MM.1S (cell line): Measurements from ENCODE around the gene PIK3R4.

ENCODE experiments used
- EZH2 ChIP-seq: fragments of 300-600 bp; sonication (generic); optimal IDR thresholded peaks from 2 replicates; pipeline ENCODE3; 2017; ENCODE audit warnings: low read depth, mild to moderate bottlenecking, antibody characterized with exemption, low read length, mixed read lengths
- EZH2phosphoT487 ChIP-seq: fragments of 300-600 bp; sonication (generic); IDR thresholded peaks from 2 replicates; pipeline ENCODE4 v1.6.1; 2018; ENCODE audit warnings: antibody characterized with exemption, low read length
- TF ChIP-seq, protein P1 (sequence below): fragments of 300-600 bp; sonication (generic); IDR thresholded peaks from 2 replicates; pipeline ENCODE4 v1.5.1; 2016; ENCODE audit warnings: antibody characterized with exemption, low read length, mixed read lengths

DNA sequence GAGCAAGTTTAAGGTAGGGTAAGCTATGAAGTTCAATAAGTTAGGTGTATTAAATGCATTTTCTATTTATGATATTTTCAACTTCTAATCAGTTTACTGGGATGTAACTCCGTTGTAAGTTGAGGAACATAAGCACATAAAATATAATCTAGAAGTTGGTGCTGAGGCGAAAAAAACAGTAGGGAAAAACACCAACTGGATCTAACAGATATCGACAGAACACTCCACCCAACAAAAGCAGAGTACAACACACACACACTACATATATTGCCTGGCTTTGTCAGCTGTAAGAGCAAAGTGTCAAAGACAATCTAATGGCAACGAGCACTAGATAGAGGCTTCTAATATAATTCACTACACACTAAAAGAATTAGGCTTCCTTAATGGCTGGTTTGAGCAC is 8.4 kb downstream of the PIK3R4 start:
- TF ChIP-seq, protein P1, sequence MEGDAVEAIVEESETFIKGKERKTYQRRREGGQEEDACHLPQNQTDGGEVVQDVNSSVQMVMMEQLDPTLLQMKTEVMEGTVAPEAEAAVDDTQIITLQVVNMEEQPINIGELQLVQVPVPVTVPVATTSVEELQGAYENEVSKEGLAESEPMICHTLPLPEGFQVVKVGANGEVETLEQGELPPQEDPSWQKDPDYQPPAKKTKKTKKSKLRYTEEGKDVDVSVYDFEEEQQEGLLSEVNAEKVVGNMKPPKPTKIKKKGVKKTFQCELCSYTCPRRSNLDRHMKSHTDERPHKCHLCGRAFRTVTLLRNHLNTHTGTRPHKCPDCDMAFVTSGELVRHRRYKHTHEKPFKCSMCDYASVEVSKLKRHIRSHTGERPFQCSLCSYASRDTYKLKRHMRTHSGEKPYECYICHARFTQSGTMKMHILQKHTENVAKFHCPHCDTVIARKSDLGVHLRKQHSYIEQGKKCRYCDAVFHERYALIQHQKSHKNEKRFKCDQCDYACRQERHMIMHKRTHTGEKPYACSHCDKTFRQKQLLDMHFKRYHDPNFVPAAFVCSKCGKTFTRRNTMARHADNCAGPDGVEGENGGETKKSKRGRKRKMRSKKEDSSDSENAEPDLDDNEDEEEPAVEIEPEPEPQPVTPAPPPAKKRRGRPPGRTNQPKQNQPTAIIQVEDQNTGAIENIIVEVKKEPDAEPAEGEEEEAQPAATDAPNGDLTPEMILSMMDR, result no peak
- TF ChIP-seq EZH2phosphoT487 (no peak), EZH2 (no peak)
